Measurements from ENCODE around the gene CRYAA.

CRYAA gene

DNA sequence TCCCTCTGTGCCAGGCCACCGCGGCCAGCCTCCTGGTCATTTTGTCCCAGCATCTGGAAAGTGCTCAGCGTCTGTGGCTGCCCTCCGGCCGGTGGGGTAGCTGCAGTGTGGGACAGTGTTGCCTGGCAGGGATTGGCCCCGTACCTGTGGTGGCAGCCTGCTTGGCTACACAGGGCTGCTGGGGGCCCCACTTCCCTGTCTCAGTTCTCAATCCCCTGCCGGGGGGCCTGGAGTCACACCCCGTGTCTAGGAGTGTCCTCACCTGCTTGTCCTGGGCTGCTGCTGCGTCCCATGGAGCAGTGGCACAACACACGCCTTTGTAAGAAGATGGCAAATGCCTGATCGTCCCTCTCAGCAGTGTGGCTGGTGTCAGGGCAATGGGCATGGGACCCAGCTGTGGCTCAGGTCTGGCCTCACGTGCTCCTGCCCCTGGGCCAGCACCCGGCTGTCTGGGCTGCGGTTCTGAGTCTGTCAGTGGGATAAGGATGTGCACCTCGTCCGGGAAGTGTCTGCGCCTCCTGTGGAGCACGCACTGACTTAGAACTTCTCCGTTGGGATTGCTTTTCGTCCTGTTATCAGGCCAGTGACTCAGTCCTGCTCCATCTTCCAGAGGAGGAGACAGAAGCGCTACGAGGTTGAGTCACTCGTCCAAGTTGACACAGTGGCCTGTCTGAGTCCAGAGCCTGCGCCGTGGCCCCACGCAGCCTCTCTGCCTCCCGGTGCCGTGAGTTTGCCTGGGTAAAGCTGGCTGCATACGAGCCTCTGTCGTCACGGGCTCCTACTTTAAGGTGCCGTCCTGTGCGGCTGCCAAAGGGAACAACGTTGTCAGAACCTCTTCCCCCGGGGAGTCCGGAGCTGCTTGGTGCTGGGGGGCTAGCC is 41.0 kb downstream of the CRYAA start:
- no peak for DNase-seq (ENCODE audit: extremely low spot score)
- ChIA-PET CTCF (no interaction called here), POLR2A (no interaction called here)
- TF ChIP-seq NFRKB (IDR thresholded peaks at IDR 0.05) (no peak), ZNF384 (IDR thresholded peaks at IDR 0.05) (no peak), FOXA1 (IDR thresholded peaks at IDR 0.05) (no peak), L3MBTL2 (conservative IDR thresholded peaks at IDR 0.05) (no peak), FOXK2 (IDR thresholded peaks at IDR 0.05) (no peak), CTBP1 (IDR thresholded peaks at IDR 0.05; ENCODE audit: borderline replicate concordance) (no peak), ARNT (IDR thresholded peaks at IDR 0.05) (no peak), SP1 (IDR thresholded peaks at IDR 0.05) (no peak), ELF4 (IDR thresholded peaks at IDR 0.05) (no peak), BHLHE40 (IDR thresholded peaks at IDR 0.05; ENCODE audit: borderline replicate concordance) (no peak), SUZ12 (IDR thresholded peaks at IDR 0.05) (no peak), FOXM1 (IDR thresholded peaks at IDR 0.05; ENCODE audit: borderline replicate concordance) (no peak), HDGF (IDR thresholded peaks at IDR 0.05; ENCODE audit: borderline replicate concordance) (no peak), TARDBP (IDR thresholded peaks at IDR 0.05) (no peak), LEF1 (IDR thresholded peaks at IDR 0.05; ENCODE audit: borderline replicate concordance) (no peak)
- TF ChIP-seq, protein P1, sequence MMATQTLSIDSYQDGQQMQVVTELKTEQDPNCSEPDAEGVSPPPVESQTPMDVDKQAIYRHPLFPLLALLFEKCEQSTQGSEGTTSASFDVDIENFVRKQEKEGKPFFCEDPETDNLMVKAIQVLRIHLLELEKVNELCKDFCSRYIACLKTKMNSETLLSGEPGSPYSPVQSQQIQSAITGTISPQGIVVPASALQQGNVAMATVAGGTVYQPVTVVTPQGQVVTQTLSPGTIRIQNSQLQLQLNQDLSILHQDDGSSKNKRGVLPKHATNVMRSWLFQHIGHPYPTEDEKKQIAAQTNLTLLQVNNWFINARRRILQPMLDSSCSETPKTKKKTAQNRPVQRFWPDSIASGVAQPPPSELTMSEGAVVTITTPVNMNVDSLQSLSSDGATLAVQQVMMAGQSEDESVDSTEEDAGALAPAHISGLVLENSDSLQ (IDR thresholded peaks at IDR 0.05): no peak

DNA sequence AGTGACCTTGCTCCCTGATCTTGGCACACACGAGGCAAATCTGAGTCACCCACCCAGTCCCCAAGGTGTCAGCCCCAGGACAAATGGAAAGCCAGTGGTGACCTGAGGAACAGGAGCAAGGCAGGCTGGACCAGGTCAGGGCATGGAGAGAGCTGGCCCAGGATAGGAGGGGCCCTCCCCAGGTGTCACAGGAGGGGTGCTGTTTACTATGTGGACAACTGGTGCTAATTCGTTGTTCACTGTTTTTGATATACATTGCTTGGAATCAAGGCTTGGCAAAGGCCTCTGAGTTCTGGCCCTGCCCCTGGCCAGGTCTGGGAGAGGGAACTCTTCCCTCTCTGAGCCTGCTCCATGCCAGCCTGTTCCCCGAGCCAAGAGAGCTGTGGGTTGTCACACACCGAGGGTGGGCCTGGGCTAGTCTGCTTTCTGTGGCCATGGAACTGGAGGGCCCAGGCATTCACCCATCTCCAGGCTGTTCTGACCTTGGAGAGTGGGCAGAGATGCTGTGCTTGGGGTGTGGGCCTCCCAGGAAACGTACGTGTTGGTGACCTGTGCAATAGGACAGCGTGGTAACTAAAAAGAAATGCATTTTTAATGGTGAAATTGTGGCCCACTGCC is 41.8 kb downstream of the CRYAA start:
- POLR2A ChIA-PET: no interaction called here
- TF ChIP-seq ZNF384 (IDR thresholded peaks at IDR 0.05) (no peak), ARNT (IDR thresholded peaks at IDR 0.05) (no peak), FOXM1 (IDR thresholded peaks at IDR 0.05; ENCODE audit: borderline replicate concordance) (no peak), LEF1 (IDR thresholded peaks at IDR 0.05; ENCODE audit: borderline replicate concordance) (no peak), FOXA1 (IDR thresholded peaks at IDR 0.05) (no peak), CTBP1 (IDR thresholded peaks at IDR 0.05; ENCODE audit: borderline replicate concordance) (no peak)
- TF ChIP-seq, protein P1 (IDR thresholded peaks at IDR 0.05): no peak
- CTCF ChIA-PET: no interaction called here
- DNase-seq (ENCODE audit: extremely low spot score): no peak

DNA sequence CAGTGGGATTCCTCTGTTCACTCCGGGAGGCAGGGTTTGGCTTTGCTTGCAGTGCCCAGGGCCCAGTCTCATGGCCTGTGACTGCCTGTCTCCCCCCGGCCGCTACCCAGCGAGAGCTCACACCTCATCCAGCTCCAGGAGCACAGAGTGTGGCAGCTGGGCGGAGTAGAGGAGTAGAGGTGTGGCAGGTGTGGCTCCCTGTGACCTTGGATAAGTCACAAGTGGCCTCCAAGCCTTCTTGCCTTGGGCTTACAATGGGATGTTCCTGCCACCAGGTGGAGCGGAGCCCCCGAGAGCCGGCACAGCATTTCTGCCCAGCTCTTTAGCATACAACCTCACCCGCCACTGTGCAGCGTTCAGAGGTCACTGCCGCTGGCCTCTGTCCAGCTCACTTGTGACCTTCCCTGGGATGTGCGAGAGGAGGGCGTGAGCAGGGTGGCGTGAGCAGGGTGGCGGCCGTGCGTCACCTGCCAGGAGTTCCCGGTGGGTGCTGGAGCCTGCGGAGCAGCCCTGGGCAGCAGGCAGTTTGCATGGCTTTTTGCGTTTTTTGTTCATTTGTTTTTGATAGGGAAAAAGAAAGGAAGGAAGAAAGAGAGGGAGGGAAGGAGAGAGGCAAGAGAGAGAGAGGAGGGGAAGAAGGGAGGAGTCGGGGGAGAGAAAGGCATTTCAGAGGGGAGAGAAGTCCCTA is 42.4 kb downstream of the CRYAA start:
- TF ChIP-seq SP1 (IDR thresholded peaks at IDR 0.05): no peak
- no peak for TF ChIP-seq ELF4 (IDR thresholded peaks at IDR 0.05)
- TF ChIP-seq SUZ12 (IDR thresholded peaks at IDR 0.05): no peak
- ChIA-PET POLR2A (no interaction called here), CTCF (no interaction called here)
- DNase-seq (ENCODE audit: extremely low spot score): no peak

DNA sequence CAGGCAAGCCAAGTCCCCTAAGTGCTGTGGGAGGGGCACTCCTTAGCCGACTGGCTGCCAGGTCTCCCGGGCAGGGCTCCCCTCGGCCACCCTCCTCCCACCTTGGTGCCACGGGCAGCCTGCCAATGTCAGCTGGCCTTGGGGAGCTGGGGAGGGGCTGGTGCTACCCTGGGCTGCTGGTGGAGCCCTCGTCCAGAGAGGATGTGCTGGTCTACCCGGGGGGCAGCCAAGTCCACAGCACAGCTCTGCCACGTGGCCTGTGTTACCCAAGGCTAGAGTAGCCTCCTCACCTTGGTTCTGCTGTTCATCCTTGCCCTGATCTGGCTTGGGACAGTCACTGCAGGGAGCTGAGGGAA is 42.9 kb downstream of the CRYAA start:
- TF ChIP-seq NFRKB (IDR thresholded peaks at IDR 0.05) (no peak), HDGF (IDR thresholded peaks at IDR 0.05; ENCODE audit: borderline replicate concordance) (no peak), FOXA1 (IDR thresholded peaks at IDR 0.05) (no peak), FOXK2 (IDR thresholded peaks at IDR 0.05) (no peak), ARNT (IDR thresholded peaks at IDR 0.05) (no peak), SP1 (IDR thresholded peaks at IDR 0.05) (no peak), BHLHE40 (IDR thresholded peaks at IDR 0.05; ENCODE audit: borderline replicate concordance) (no peak), L3MBTL2 (conservative IDR thresholded peaks at IDR 0.05) (no peak), ELF4 (IDR thresholded peaks at IDR 0.05) (no peak), TARDBP (IDR thresholded peaks at IDR 0.05) (no peak), CTBP1 (IDR thresholded peaks at IDR 0.05; ENCODE audit: borderline replicate concordance) (no peak), SUZ12 (IDR thresholded peaks at IDR 0.05) (no peak), ZNF384 (IDR thresholded peaks at IDR 0.05) (no peak), LEF1 (IDR thresholded peaks at IDR 0.05; ENCODE audit: borderline replicate concordance) (no peak), FOXM1 (IDR thresholded peaks at IDR 0.05; ENCODE audit: borderline replicate concordance) (no peak)
- TF ChIP-seq, protein P1 (IDR thresholded peaks at IDR 0.05): no peak
- POLR2A ChIA-PET: no interaction called here
- CTCF ChIA-PET: no interaction called here
- DNase-seq (ENCODE audit: extremely low spot score): no peak

All from HEK293T (cell line).